Stimulated activated CD4-positive, alpha-beta T cell treated with anti-CD3 and anti-CD28 coated beads, Interleukin-12 subunit alpha, Interleukin-12 subunit beta, amount 100 ng/mL, for 24 hours (primary cell): ENCODE results near the gene AUTS2.

Experiments used
- DNase-seq, 2 experiments: peaks; one replicate each; pipeline ENCODE4 v3.0.0-alpha.2; 2020; ENCODE audit warnings: low read depth in 2 of 2

AUTS2 gene

DNA sequence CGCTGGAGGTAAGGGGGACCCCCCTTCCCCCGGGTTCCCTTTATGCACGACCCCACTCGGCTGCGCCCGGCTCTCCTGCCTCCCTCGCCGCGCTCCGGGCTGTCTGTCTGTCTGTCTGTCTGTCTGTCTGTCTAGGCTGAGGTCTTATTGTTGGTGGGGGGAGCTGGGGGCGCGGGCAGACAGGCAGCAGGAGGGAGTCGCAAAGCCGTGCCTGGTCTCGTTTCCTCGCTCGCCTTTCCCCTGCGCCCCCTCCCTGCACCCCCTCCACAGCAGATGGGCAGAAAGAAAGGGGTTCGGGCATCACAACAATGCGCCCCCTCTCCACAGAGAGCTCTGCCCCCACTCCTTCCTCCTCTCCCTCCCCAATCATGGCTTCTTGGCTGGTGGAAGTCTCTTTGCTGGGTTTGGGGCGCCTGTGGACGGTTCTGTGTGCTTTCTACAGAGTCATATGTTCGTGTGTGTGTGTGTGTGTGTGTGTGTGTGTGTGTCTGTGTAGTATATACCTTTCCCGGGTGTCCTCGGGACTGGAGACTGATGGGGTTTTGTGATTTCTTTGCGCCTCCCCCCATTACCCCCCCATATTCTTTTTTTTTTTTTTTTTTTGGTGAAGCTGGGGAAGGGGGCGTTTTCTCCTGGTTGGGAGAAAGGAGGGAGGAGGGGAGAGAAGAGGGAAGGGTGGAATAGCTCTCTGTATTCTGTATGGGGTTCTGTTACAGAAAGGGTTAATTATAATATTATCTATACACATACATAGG, 1.9 kb downstream of the AUTS2 start:
- DNase-seq = no peak

DNA sequence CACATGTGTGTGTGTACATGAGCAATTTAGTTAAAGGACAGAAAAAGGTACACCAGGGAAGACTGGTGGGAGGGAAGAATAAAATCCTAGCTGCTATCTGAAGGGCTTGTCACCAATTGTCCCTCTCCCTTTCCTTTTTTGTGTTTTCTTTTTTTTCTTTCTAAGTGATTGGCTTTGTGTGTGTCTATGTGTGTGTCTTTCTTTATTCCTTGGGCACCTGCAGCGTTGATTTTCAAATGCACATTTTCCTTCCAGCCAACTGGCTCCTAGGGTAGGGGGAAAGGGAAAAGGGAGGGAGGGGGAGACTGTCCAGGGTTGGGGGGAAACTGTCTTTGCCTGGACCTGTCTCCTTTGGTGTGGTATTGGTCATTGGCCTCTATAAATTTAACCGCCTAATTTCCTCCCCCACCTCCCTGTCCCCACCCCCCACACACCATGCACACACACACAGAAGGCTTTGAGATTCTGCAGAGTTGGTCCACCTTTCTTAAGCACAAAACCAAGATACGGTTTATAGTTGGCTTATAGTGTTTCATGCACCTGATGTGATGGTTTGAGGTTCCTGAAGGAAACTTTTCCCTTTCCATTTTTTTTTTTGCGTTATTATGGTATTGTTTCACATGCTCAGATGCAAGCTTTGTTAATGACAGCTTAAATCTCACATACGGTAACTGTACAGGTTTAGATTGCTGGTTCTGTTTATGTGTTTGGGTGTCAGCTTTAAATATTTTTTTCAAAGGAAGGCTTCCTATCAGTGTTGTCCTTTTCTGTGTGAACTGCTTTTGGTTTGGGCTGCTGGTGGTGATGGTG, 2.6 kb downstream of the AUTS2 start:
- no peak for DNase-seq

DNA sequence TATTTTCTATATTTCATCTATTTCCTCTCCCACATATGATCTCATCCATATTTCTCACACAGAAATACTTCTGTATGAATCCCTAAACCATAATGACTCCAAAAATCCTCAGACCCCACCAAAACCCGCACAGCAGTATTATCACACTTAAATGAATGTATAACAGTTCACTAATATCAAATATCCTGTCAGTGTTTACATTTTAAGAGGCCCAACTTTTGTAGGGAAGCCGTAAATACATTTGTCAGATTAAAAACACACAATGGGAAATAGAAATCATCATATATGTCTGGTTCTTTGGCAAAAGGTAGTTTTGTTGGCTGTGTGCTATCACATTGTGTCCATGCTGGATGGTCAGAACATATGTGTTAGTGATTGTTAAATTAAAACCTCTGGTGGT, 4.2 kb downstream of the AUTS2 start:
- no peak for DNase-seq

GRCh38 chr7:69603351-69603750, 5.1 kb downstream of the AUTS2 start:
- no peak for DNase-seq

DNA sequence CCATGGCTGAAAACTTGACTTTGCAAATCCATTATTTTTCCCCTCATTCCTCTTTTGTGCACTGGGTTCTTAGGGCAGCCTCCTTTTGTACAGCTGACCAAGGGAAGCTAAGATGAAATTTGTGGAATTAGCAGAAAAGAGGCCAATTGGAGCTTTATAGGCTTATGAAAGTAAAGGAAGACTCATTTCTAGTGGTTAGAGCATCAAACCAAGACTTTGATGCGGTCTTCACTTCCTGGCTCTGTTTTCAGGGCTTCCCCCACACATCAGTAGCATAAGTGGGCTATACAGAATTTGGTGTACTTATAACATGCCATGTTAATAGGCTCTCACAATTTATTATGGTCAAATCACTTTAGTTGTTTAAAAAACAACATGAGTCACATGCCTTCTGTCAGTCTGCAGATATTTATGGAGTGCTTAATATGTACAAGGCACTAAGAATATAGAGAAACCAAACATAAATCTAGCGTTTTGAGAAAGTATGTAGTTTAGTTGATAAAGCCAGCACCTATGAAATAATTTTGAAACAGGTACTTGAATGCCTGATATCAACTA, 5.7 kb downstream of the AUTS2 start:
- no peak for DNase-seq

DNA sequence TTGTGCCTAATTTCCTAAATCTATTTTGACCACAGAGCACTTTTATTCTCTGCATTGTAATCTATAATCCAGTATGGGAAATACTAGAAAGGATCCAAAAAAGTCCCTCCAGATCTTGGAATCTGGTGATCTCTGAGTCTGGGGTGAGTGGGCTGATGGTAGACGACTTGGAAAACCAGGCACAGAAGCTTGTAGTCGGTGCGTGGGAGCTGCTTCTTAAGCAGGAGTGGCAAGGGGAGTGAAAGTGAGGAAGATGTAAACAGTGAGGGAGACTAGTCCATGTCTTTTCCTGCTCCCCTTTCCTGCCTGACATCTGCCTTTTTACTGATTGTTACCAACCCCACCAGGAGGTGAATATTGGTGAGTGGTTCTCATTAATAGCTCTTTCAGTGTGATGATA, 6.8 kb downstream of the AUTS2 start:
- no peak for DNase-seq

DNA sequence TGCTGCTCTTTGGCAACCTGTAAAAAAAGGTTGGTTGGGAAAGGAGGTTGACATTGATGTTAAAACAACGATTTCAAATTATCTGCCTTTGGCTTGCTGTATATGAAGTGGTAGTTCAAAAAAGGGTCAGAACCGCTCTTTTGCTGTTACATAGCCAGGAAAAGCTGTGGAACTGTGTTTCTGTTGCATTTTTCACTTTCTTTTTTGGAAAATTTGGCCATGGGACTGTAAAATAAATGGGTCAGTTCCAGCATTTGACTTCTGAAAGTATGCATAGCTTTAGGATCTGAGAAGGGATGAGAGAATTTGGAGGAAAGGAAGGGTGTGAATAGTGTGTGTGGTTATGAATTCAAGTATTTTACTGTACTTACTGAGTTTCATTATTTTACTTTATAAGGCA, 7.3 kb downstream of the AUTS2 start:
- no peak for DNase-seq

DNA sequence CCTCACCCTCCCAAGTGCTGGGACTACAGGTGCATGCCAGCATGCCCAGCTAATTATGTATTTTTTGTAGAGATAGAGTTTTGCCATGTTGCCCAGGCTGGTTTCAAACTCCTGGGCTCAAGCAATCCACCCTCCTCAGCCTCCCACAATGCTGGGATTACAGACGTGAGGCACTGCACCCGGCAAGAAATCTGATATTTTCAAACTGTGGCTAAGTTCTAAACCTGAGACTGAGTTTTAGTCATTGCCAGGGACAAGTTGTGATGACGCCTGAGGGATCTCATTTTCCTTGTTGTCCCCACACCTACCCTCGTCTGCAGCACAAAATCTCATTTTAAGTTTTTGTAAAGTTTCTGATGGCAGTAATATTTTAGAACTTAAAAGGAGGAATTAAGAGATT, 9.8 kb downstream of the AUTS2 start:
- DNase-seq = no peak

- no peak for DNase-seq
Observed at GRCh38 chr7:69608878-69609277, 10.6 kb downstream of the AUTS2 start.

DNA sequence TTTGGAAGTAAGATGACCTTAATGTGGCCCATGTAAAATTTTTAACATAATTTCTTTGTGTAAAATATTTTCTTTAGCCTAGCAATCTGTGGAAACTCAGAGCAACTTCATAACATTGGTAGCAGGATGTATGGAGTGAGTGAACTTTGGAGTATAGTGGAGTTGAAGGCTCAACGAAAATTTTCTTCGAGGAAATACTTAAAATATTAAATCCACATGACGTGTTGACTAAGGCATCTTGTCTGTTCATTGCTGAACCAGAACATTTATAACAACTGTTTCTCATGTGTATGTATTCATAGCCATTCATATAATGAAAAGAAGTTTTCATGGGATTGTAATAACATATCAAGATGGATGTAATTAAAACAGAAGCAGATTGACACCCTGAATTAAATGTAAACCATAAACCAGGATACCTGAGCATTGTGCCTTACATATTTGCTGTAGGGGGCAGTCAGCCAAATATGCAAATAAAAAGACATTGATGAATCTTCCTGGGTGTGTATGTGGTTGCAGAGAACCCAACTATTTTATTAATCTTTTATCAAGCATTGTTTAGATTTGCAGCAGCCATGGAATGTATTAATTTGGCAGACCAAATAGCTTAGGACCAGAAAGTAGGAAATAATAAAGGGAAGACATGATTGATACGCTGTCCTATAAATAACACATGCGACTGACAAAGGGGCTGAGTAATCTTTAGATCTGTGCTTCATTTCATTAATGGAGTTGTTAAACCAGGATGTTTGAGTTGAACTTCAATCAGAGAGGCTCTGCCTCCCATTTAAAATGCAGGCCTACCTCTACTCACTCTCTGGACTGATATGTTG, 11.5 kb downstream of the AUTS2 start:
- DNase-seq = no peak

DNA sequence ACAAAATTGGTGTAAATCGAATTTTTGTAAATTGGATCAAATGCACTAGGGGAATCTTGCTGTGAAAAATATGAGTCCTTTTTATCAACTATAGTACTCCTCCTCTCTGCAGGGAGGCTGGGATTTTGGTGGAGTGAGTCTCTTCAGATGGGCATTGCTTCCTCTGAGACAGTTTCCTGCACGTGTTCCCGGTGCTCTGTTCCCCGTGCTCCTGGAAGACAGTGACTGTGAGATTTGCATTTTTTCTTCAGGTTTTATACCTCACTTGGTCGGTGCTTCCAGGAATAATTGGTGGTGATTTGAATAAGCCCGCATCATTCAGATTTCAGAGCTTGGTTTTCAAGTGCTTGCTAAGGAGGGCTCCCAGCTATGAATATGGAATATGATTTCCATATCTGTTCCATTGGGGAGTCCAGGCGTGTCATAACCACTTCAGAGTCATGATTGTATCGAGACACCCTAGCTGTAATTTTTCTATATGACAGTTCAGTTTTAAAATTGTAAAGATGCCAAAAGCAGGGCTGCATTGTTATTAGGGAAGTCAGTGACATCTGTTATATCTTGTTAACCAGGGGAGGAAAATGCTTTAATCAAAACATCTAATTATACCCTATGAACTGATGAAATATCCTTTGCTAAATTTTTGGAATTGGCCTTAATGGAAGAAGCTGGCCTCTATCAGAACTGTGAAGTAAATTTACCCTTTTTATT, 12.3 kb downstream of the AUTS2 start:
- no peak for DNase-seq

DNA sequence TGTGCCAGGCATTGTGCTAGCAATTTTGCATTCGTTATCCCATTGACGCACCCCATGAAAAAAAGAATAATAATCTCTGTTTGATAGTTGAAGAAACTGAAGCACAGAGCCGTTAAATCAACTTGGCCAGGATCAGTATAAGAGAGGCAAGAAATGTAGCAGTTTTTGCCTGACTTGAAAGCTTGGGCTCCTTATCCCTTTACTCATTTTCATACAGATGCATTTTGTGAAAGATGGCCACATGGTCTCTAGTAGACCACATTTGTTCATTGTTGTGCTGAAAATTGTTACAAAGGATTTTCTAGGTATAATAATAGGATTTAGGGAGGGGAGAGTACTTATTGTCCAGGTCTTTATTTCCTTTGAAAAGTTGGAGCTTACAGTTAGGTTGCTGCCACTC, 14.7 kb downstream of the AUTS2 start:
- DNase-seq = no peak

DNA sequence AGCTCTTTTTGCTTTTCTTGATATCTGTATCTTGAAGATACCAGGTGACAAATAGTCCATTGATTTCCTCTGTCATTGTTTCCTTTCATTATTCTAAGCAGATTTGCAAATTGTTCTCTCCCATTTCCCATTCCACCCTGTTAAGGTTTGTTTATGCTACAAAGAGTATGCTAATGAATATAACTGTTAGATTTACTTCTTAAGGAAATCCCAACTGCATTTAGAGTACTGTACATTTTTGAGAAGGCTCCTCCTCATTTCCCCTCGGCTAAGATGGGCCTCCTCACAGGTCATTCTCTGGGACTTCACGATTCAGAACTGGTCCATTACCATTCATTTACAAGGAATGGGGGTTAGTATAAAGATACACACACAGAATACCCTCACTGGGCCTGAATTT, 15.6 kb downstream of the AUTS2 start:
- DNase-seq = no peak

GRCh38 chr7:69615685-69616084, 17.4 kb downstream of the AUTS2 start:
- no peak for DNase-seq

- no peak for DNase-seq
Observed at GRCh38 chr7:69617364-69617763, 19.1 kb downstream of the AUTS2 start.

DNA sequence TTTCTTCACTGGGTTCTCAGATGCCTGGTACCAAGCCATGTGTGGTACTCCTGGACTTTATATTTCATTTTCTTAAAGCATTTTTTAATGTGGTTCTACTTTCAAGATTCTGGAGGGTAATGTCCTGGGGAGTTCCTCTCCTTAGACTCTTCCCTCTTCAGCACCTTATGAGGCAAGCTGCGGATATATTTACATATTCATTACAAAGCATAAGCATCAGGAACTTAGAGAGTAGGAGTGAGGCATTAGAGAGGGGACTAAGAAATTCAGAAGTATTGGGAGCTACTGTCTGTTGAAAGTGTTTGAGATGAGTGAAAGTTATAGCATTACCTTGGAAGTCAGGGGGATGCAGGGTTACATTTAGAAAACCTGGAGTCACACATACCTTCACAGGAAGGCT, 20.8 kb downstream of the AUTS2 start:
- no peak for DNase-seq

- DNase-seq = no peak
Observed at GRCh38 chr7:69619635-69620034, 21.4 kb downstream of the AUTS2 start.

GRCh38 chr7:69620063-69620462, 21.8 kb downstream of the AUTS2 start:
- no peak for DNase-seq

GRCh38 chr7:69620650-69621049, 22.4 kb downstream of the AUTS2 start:
- no peak for DNase-seq

GRCh38 chr7:69622014-69622835, 23.9 kb downstream of the AUTS2 start:
- no peak for DNase-seq

DNA sequence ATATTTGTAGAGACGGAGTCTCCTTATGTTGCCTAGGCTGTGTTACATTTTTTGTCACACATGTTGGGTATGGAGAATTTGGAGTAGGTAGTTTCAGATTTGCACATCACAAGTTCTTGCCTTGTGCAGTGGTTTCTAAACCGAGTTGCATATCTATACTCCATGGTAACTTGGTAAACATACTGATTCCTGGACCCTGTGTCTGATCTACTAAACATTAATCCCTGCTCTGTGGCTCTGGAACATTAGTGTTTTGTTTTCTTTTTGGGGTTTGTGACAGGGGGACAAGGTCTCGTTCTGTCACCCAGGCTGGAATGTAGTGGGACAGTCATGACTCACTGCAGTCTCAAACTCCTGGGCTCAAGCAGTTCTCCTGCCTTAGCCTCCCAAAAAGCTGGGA, 24.7 kb downstream of the AUTS2 start:
- no peak for DNase-seq
